Measurements from ENCODE around the gene ARID3A.

Gene ARID3A

GRCh38 chr19:1010586-1011510 lies 85.0 kb downstream of the ARID3A start:
- Histone ChIP-seq H3K4me3 (ENCODE audit: low read length, poor library complexity, severe bottlenecking) (no peak overlapping the region), H3K79me2 (ENCODE audit: insufficient read depth, low read length) (peaks cover 26% of the 10 kb centered on the region; the same call in 1 of the 2 replicates), H3K4me2 (ENCODE audit: low read depth, low read length, poor library complexity, severe bottlenecking) (no peak overlapping the region), H3K9me3 (ENCODE audit: insufficient read depth, low read depth, low read length) (no peaks in the 10 kb centered on the region), H2AFZ (ENCODE audit: low read length) (no peak overlapping the region), H3K9ac (ENCODE audit: low read depth, low read length, poor library complexity, severe bottlenecking) (no peak overlapping the region), H3K27me3 (ENCODE audit: insufficient read depth, low read length, poor library complexity, severe bottlenecking) (no peaks in the 10 kb centered on the region), H4K20me1 (ENCODE audit: insufficient read depth, low read length, poor library complexity, severe bottlenecking) (peaks cover 26% of the 10 kb centered on the region), H3K4me1 (ENCODE audit: insufficient read depth, low read length, poor library complexity, severe bottlenecking) (no peaks in the 10 kb centered on the region), H3F3A (ENCODE audit: low read depth) (no peaks in the 10 kb centered on the region), H3K36me3 (ENCODE audit: insufficient read depth, low read length) (peaks cover 28% of the 10 kb centered on the region; the same call in 1 of the 2 replicates), H3K9me2 (replicated peaks; ENCODE audit: low read depth, low read length) (no peaks in the 10 kb centered on the region)
- TF ChIP-seq, protein P1, sequence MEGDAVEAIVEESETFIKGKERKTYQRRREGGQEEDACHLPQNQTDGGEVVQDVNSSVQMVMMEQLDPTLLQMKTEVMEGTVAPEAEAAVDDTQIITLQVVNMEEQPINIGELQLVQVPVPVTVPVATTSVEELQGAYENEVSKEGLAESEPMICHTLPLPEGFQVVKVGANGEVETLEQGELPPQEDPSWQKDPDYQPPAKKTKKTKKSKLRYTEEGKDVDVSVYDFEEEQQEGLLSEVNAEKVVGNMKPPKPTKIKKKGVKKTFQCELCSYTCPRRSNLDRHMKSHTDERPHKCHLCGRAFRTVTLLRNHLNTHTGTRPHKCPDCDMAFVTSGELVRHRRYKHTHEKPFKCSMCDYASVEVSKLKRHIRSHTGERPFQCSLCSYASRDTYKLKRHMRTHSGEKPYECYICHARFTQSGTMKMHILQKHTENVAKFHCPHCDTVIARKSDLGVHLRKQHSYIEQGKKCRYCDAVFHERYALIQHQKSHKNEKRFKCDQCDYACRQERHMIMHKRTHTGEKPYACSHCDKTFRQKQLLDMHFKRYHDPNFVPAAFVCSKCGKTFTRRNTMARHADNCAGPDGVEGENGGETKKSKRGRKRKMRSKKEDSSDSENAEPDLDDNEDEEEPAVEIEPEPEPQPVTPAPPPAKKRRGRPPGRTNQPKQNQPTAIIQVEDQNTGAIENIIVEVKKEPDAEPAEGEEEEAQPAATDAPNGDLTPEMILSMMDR (conservative IDR thresholded peaks at IDR 0.05; ENCODE audit: low read length), result no peak
- no peak for TF ChIP-seq EZH2phosphoT487 (IDR thresholded peaks at IDR 0.05; ENCODE audit: borderline replicate concordance)

GRCh38 chr19:1011831-1012333 lies 86.0 kb downstream of the ARID3A start:
- no peak overlapping the region for H3K4me3 ChIP-seq (ENCODE audit: low read length, poor library complexity, severe bottlenecking)
- H3K36me3 ChIP-seq (ENCODE audit: insufficient read depth, low read length), result peaks cover 28% of the 10 kb centered on the region; the same call in 1 of the 2 replicates
- peaks cover 1% of the 10 kb centered on the region for H3K4me1 ChIP-seq (ENCODE audit: insufficient read depth, low read length, poor library complexity, severe bottlenecking)
- no peaks in the 10 kb centered on the region for H3K9me2 ChIP-seq (replicated peaks; ENCODE audit: low read depth, low read length)
- H2AFZ ChIP-seq (ENCODE audit: low read length), result no peak overlapping the region
- no peaks in the 10 kb centered on the region for H3K27me3 ChIP-seq (ENCODE audit: insufficient read depth, low read length, poor library complexity, severe bottlenecking)
- no peak overlapping the region for H3K9ac ChIP-seq (ENCODE audit: low read depth, low read length, poor library complexity, severe bottlenecking)
- no peak overlapping the region for H3K4me2 ChIP-seq (ENCODE audit: low read depth, low read length, poor library complexity, severe bottlenecking)
- no peaks in the 10 kb centered on the region for H3F3A ChIP-seq (ENCODE audit: low read depth)
- peaks cover 36% of the 10 kb centered on the region for H3K79me2 ChIP-seq (ENCODE audit: insufficient read depth, low read length)
- TF ChIP-seq, protein P1 (conservative IDR thresholded peaks at IDR 0.05; ENCODE audit: low read length), result no peak
- no peak for TF ChIP-seq EZH2phosphoT487 (IDR thresholded peaks at IDR 0.05; ENCODE audit: borderline replicate concordance)
- no peaks in the 10 kb centered on the region for H3K9me3 ChIP-seq (ENCODE audit: insufficient read depth, low read depth, low read length)
- H4K20me1 ChIP-seq (ENCODE audit: insufficient read depth, low read length, poor library complexity, severe bottlenecking), result peaks cover 36% of the 10 kb centered on the region

- Histone ChIP-seq H3K9me2 (replicated peaks; ENCODE audit: low read depth, low read length) (no peaks in the 10 kb centered on the region), H3K4me1 (ENCODE audit: insufficient read depth, low read length, poor library complexity, severe bottlenecking) (peaks cover 5% of the 10 kb centered on the region), H3K36me3 (ENCODE audit: insufficient read depth, low read length) (peaks cover 28% of the 10 kb centered on the region; the same call in 1 of the 2 replicates), H3K79me2 (ENCODE audit: insufficient read depth, low read length) (peaks cover 41% of the 10 kb centered on the region), H3K9me3 (ENCODE audit: insufficient read depth, low read depth, low read length) (no peaks in the 10 kb centered on the region), H3K9ac (ENCODE audit: low read depth, low read length, poor library complexity, severe bottlenecking) (no peak overlapping the region), H3K4me3 (ENCODE audit: low read length, poor library complexity, severe bottlenecking) (no peak overlapping the region), H4K20me1 (ENCODE audit: insufficient read depth, low read length, poor library complexity, severe bottlenecking) (peaks cover 41% of the 10 kb centered on the region), H3K27me3 (ENCODE audit: insufficient read depth, low read length, poor library complexity, severe bottlenecking) (no peaks in the 10 kb centered on the region), H2AFZ (ENCODE audit: low read length) (no peak overlapping the region), H3K4me2 (ENCODE audit: low read depth, low read length, poor library complexity, severe bottlenecking) (no peak overlapping the region), H3F3A (ENCODE audit: low read depth) (no peaks in the 10 kb centered on the region)
- no peak for TF ChIP-seq EZH2phosphoT487 (IDR thresholded peaks at IDR 0.05; ENCODE audit: borderline replicate concordance)
- TF ChIP-seq, protein P1 (conservative IDR thresholded peaks at IDR 0.05; ENCODE audit: low read length), result no peak
Observed at GRCh38 chr19:1012334-1012733, 86.5 kb downstream of the ARID3A start.

All from Loucy (cell line).